Superior temporal gyrus (tissue), 1 donor: ENCODE measurements around the gene GLCCI1.

Experiments used
- DNase-seq: peaks from one replicate; pipeline ENCODE4 v3.0.0-alpha.2; 2016; ENCODE audit errors: extremely low spot score

Gene GLCCI1

DNA sequence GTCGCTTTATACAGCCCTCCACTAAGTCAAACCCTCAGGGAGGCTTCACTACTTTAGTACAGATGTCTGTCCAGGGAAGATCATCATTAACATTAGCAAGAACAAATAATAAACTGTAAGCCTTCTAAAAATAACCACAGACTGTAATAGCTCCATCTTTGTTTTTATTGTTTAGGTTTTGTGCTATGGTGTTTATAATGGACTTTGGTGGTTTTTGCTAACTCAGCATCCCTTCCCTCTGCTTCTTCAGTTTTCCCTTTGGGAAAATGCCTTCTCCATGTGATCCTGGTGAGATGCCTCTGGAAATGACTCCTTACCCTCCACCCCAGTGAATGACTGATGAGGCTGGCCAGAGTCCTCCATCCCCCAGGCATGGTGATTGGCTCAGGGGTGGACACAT lies 162.1 kb downstream of the GLCCI1 start:
- no peak for DNase-seq

DNA sequence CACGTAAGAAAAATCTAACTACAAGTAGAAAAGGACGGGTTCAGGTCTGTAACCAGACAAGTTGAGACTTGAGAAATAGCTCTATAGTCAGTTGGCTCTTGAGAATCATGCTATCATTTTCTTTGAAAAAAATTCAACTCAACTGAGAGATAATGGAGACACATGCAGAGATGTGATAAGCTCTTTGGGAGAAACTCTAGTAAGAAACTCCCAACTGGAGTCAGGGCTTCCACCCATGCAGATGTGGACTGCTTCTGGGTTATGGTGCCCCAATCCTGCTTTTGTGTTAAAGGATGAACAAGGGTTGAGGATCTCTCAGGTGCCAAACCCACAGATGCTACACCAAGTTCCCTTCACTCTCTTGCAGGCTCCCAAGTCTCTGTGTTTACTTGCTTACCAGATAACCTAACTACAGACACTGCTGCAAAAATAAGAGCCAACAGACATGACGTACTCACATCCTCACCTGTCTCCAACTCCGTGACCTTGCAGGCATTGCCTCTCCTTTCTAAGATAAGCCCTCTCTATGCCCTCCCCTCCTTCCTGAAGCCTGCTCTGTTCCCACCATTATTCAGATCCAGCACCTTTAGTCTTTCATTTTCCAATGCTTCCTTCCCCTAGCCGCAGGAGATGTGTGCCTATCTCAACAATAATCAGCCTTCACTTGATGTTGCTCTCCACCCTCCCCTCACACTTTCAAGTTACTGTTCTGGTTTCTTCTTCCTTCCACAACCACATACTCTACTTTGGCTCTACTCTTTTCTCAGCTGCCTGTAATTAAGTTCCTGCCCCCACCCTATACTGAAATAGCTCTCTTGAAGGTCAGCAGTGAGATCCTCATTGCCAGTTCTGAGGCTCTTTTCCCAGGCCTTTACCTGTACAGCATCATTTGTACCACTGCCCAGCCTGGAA lies 163.4 kb downstream of the GLCCI1 start:
- DNase-seq: no peak

DNA sequence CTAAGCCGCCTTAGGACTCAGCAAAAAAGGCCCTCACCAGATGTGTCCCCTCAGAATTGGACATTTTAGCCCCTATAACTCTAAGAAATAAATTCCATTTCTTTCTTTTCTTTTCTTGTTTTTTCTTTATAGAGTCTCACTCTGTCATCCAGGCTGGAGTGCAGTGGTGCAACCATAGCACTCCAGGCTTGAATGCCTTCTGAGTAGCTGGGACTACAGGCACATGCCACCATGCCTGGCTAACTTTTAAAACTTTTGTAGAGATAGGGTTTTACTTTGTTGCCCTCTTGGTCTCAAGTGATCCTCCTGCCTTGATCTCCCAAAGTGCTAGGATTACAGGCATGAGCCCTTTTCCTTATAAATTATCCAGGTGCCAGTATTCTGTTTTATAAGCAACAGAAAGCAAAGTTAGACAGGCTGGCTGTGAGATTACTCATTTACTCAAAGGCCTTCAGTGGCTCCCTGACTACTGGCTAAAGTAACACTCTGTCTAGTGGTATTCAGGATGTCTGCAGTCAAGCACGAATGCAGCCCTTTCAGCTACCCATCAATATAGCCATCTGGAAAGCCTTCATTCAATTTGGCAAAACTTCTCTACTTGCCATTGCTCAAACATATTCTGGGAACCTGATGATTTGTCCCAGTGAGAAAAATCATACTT lies 164.7 kb downstream of the GLCCI1 start:
- no peak for DNase-seq

DNA sequence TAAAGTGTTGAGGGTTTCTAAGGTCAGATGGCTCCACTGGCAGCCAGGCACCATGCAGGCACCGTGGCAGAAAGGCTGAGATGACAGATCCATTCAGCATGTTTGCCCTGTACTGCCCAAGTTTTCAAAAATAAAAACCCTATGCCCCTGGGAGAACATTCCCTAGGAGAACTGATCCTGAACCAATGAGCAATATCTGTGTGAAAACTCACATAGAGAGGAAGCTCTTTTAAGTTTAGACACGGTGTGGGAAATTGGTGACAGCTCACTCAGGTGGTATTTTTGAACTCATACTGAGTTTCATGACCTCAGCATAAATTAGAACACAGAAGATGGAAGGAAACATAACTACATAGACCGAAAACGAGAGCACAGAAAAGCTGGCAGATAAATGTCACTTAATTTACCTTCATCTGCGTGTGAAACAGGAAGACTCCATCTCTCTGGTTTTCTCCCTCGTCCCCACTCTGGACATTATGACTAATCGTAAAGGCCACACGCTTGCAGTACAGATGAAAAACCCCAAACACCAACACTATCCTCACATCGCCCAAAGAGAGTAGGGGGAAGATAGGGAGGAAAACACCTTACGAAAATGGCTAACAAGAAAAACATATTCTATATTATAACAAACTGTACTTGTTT lies 165.6 kb downstream of the GLCCI1 start:
- DNase-seq: no peak

DNA sequence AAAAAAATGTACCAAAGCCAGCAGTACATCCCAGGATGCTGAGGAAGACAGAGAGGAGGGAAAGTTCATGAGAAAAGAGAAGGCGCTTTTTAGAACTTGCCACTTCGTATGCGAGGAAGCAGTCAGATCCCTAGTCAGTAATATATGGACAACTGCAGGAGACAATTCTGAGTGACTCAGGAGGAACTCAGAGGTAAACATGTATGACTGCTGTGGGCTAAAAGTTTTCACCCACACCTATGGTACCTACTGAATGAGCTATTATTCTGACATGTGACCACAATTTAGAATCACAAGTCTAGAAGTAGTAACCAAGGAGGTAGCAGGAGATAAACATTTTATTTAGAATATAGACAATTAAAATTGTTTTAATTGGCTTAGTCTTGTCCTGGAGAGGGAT lies 166.8 kb downstream of the GLCCI1 start:
- no peak for DNase-seq

DNA sequence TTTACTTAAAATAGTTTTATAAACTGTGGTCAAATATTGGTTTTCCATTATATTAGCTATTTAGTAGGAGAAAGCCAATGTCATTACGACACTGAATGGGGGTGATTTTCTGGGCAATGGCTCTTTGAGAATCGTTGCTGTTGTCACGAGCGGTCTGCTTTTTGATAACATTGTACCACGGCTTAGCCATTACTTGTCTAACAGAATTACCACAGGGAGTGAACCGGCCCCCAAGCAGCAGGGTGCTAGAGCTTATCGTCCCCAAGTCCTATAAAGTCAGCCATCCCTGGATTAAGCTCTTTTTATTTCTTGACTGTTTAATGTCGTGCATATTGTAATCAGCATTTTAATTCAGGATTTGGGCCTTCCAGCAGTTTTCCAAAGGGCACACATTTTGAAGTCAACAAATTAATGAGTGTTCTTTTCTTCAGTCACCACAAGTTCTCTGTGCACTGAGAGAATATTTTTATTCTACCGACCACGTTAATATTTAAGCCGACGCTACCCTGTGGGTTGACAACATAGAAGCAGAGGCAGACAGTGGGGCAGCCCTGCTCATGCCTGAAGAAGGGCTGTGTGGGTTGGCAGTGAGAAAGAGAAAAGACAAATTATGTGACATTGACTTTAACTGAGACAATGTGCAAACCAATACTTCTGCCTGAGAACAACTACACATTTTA lies 167.6 kb downstream of the GLCCI1 start:
- no peak for DNase-seq
